GM21723 (cell line): Measurements from ENCODE around the gene NR1H4.
"Not testable (repeated sequence)": the region's sequence is repeated elsewhere in the genome, so short reads cannot be mapped to it uniquely, and the experiment has no call there.

Experiments used
- ATAC-seq: cut with Tn5 transposase; IDR thresholded peaks from one replicate; pipeline ENCODE4 v1.9.1; 2021; ENCODE audit warnings: mild to moderate bottlenecking, moderate library complexity; ENCODE audit not compliant: unreplicated experiment

NR1H4 gene

GRCh38 chr12:100473716-100474150 lies at the start of gene NR1H4:
TSS of gene NR1H4 (plus strand) at chr12:100473866. CDS start at chr12:100493324, 19,458 bp downstream.
- ATAC-seq: no peak

GRCh38 chr12:100426145-100426544 lies 47.5 kb upstream of the NR1H4 start:
- no peak for ATAC-seq

DNA sequence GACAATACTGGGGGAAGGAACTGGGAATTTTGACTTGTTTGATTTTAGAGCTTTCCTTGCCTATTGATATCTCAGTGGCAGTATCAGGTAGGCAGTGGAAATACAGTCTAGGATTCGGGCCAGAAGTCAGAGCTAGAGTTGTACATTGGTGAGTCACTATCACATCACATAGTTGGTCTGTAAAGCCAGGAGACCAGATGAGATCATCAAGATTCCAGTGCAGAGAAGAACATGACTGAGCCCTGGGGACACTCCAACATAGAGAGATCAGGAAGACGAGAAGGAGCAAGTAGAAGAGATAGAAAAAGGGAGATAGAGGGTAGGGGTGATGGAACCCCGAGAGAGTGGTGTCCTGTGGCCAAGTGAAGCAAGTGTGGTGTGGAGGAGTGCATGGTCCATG lies 46.6 kb upstream of the NR1H4 start:
- ATAC-seq: no peak

GRCh38 chr12:100430251-100430650 lies 43.4 kb upstream of the NR1H4 start:
- not testable (repeated sequence) for ATAC-seq

DNA sequence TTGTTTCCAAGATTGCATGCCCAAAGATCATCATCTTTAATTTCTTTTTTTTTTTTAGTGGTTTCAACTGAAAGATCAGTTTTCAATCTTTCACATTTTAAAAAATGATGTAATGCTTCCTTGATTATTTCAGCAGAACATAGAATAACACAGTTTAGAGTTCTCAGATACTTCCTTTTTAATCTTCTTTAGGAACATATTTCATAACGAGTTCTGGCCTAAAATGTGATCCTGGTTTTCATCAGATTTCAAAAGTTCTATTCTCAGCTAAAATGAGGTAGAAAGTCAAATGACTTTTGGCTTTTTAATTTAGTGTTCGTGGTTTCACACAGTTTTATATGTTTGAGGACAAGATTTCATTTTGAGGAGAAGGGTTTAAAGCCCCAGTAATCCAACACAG lies 40.0 kb upstream of the NR1H4 start:
- ATAC-seq: no peak

- ATAC-seq: no peak
Measured at GRCh38 chr12:100434177-100434576, 39.5 kb upstream of the NR1H4 start.

DNA sequence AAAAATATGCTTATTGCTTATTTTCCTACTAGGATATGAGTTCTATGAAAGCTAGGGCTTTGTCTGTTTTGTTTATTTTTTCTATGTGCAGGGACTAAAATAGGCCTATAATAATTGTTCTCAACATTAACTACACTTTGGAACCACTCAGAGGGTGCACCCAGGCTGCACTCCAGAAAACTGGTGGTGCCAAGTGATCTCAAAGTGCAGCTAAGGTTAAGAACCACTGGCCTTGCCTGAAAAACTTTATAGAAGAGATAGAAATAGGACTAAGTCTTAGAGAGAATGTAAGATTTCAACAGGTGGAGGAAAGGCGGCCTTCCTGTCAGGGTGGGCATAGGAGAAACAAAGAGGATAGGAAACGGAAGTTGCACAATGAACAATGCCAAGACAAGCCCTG lies 37.7 kb upstream of the NR1H4 start:
- no peak for ATAC-seq

GRCh38 chr12:100437038-100437841 lies 36.4 kb upstream of the NR1H4 start:
- no peak for ATAC-seq

GRCh38 chr12:100439797-100440196 lies 33.9 kb upstream of the NR1H4 start:
- ATAC-seq: no peak

- no peak for ATAC-seq
Measured at GRCh38 chr12:100442403-100442802, 31.3 kb upstream of the NR1H4 start.

DNA sequence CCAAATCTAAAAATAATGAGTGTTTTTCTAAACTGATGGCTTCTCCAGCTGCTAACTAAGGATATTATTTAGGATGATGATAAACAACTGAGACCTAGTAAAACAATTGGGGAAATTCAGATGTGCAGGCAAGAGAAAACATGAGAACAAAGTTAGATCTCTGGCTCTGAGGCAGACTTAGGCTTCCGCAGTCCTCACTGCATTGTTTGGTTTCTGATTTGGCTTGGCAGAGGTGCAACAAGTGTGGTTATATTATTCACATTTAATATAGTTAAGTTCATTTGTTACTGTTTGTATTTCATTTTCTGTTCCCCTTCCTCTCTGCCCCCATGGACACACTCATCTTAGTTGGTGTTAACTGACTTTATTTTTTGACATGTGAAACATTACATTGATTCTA lies 30.2 kb upstream of the NR1H4 start:
- ATAC-seq: no peak

GRCh38 chr12:100445081-100445481 lies 28.6 kb upstream of the NR1H4 start:
- no peak for ATAC-seq

DNA sequence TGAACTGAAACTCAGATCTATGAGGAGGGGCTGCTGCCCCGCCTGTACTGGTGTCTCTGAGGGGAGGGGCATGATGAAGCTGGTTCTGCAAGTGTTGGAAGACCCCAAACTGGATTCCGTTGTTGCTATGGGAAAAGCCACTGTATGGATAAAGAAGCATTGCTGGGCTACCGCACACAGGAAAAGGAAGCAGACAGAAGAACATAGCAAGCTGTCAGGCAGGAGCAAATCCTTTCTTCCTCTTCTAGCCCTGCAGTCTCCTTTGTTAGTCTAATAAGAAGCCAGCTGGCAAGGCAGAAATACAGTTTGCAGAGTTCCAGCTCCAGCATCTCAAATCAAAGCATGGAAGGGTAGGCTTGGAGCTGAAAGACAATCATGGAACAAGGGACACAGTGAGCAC lies 26.3 kb upstream of the NR1H4 start:
- no peak for ATAC-seq

GRCh38 chr12:100448656-100449055 lies 25.0 kb upstream of the NR1H4 start:
- ATAC-seq: no peak

- ATAC-seq: no peak
Measured at GRCh38 chr12:100450735-100451134, 22.9 kb upstream of the NR1H4 start.

- no peak for ATAC-seq
Measured at GRCh38 chr12:100453951-100454350, 19.7 kb upstream of the NR1H4 start.

GRCh38 chr12:100455896-100456295 lies 17.8 kb upstream of the NR1H4 start:
- ATAC-seq: no peak

- no peak for ATAC-seq
Measured at GRCh38 chr12:100458191-100458590, 15.5 kb upstream of the NR1H4 start.

DNA sequence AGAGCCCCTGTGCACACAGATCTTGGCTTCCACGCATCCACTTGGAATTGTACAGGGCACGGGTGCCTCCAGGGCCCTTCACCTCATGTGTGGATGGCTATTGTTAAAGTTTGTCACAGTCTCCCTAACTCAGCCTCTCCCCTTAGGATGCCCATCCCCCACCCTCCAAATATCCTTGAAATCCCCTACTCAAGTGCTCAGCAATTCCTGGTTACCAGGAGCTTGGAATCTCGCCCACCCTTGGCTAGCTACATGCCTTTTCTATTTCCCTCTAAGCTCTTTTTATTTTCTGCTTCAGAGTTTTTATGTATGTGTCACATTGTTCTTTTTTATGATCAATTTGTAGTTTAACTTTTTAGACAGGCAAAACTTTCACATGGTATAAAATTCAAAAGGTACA lies 13.0 kb upstream of the NR1H4 start:
- ATAC-seq: no peak

DNA sequence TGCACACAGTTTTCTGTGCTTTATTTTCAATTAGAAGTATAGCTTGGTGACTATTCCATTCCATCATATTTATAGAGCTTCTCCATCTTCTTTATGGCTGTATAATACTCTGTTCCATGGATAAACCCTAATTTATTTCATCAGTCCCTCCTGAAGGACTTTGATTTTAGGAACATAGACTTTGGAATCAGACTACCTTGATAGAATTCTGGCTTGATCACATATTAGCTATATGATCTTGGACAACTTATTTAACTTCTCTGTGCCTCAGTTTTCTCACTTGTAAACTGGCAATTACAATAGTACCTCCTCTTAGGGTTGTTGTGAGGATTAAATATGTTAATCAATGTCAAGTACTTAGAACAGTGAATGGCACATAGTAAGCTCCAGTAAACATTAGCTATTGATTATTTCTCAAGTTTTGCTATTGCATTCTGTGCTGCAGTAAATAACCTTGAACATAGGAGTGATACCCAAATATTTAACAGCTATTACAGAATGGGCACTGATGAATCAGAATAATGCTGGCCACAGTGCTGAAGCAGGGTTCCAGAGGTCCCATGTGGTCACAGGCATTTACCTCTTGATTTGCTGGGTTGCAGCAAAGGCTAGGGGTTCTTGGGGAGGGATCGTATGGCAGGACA lies 12.2 kb upstream of the NR1H4 start:
- ATAC-seq: no peak

DNA sequence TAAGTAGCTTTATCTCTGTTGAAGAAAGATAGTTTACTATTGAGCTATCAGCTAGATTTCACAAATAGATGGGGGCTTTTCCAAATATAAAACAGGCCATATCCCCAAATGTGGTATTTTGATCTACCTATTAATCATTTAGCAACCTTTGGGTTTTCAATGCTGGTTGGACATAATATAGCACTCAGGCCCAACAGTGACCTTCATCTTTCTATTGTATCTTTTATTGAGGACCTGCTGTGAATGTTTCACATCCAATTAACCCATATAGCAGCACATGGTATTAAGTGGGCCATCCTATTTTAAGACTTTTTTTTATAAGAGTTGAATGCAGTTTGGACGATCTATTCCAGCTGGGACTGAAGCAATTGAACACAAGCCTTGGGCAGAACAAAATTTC lies 10.0 kb upstream of the NR1H4 start:
- no peak for ATAC-seq

DNA sequence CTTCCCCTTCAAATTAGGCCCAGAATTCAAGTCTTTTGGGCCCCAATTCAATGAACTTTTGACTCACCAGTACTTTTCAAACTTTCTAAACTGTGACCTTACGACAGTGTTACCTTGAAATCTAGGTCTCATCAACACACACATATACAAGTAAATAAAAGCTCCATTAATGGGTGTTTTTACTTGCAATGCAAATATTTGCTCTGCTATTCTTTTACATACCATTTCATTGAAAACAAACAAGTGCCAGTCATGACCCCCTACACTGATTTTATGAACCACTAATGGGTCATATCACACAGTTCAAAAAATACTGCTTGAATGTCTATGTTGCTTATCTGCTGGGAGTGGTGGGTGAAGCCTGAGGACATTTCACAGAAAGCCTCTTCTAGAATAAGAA lies 9.1 kb upstream of the NR1H4 start:
- ATAC-seq: no peak
